Transverse colon (tissue), 4 donors: ENCODE data around the gene RTL5. TPM values are rescaled to one million over a fixed set of nuclear protein-coding genes. Genes with fewer than 3 reads are reported as not detected.
A peak's percentile ranks its signal among the peaks of the same experiment; 100 is the strongest.

Experiments used
- DNase-seq: peaks from one replicate; pipeline ENCODE4 v3.0.0-alpha.2; 2019
- H3K27ac ChIP-seq, 4 donors: fragments of 200-600 bp; sonication (generic); 2 replicates each; pipeline ENCODE4 v1.5.1; 2016 to 2018; ENCODE audit warnings: inconsistent platforms in 4 of 4
- H3K27me3 ChIP-seq: fragments of 200-600 bp; sonication (generic); 2 replicates; pipeline ENCODE4 v1.5.1; 2017; ENCODE audit warnings: inconsistent platforms
- H3K36me3 ChIP-seq, 4 donors: fragments of 200-600 bp; sonication (generic); 2 replicates each; pipeline ENCODE4 v1.5.1; 2017 to 2019; ENCODE audit warnings: inconsistent platforms in 4 of 4
- H3K4me1 ChIP-seq, 4 donors: fragments of 200-600 bp; sonication (generic); 2 replicates each; pipeline ENCODE4 v1.5.1; 2017 to 2020; ENCODE audit warnings: inconsistent platforms in 4 of 4
- H3K4me3 ChIP-seq, 4 donors: fragments of 200-600 bp; sonication (generic); 1 replicate in 1 of 4; 2 replicates in 3 of 4; pipeline versions ENCODE4 v1.5.1 to v1.6.1; 2017 to 2019; ENCODE audit warnings: inconsistent platforms in 4 of 4
- H3K9me3 ChIP-seq, 2 donors: fragments of 200-600 bp; sonication (generic); 2 replicates each; pipeline ENCODE4 v1.5.1; 2017 to 2019; ENCODE audit warnings: inconsistent platforms in 2 of 2
- EP300 ChIP-seq: sonication (generic); formaldehyde crosslinking; IDR thresholded peaks from one replicate; pipeline ENCODE4 v1.6.1; 2017; ENCODE audit warnings: antibody characterized with exemption, low read depth
- POLR2A ChIP-seq: fragments of 450-650 bp; IDR thresholded peaks from one replicate; pipeline ENCODE4 v1.6.1; 2016; ENCODE audit warnings: antibody characterized with exemption, mild to moderate bottlenecking, moderate library complexity
- POLR2AphosphoS5 ChIP-seq, 3 donors: sonication (generic); formaldehyde crosslinking; IDR thresholded peaks; one replicate each; pipeline ENCODE4 v1.6.1; 2016; ENCODE audit warnings: antibody characterized with exemption in 3 of 3
- WGBS, 2 donors: methylation state at CpG; one replicate each; pipeline ENCODE4 v1.1.5; 2018; ENCODE audit warnings: low coverage in 1 of 2; 5-methylcytosine and 5-hydroxymethylcytosine counted together
- in situ Hi-C, 4 donors: fragments of 200-750 bp; cut with MboI; loops; one replicate each; pipeline versions ENCODE4 v1.15.0 to v1.15.1; 2017; ENCODE audit warnings: low sequenced_read_pairs in 3 of 4, low pct_ligation_motif_present in 1 of 4, low pct_unique_long_range_greater_than_20kb in 1 of 4
- intact Hi-C: fragments of 100-400 bp; cut with DNase I; formaldehyde crosslinking; loops from one replicate; pipeline ENCODE4 v1.15.1; 2023; ENCODE audit warnings: low total_unique reads
- total RNA-seq, 4 donors: library from RNA; depleted of rRNA; stranded (reverse); fragments of >200 nt; gene quantifications; one replicate each; pipeline ENCODE4 v1.1.0, GENCODE V29; 2016
- TF ChIP-seq, protein P1 (sequence below), 5 experiments: fragments of 200-600 bp in 3 of 5; fragments of 450-650 bp in 2 of 5; sonication (generic) in 3 of 5; IDR thresholded peaks; 1 replicate in 2 of 5; 2 replicates in 3 of 5; pipeline ENCODE4 v1.5.1; 2016 to 2017; ENCODE audit warnings: antibody characterized with exemption in 5 of 5, inconsistent platforms in 3 of 5, mild to moderate bottlenecking in 2 of 5, moderate library complexity in 1 of 5

RTL5 gene
- total RNA-seq, 4 donors from 2014 or later = 1.3 to 6.0 (median 2.5) TPM

DNA sequence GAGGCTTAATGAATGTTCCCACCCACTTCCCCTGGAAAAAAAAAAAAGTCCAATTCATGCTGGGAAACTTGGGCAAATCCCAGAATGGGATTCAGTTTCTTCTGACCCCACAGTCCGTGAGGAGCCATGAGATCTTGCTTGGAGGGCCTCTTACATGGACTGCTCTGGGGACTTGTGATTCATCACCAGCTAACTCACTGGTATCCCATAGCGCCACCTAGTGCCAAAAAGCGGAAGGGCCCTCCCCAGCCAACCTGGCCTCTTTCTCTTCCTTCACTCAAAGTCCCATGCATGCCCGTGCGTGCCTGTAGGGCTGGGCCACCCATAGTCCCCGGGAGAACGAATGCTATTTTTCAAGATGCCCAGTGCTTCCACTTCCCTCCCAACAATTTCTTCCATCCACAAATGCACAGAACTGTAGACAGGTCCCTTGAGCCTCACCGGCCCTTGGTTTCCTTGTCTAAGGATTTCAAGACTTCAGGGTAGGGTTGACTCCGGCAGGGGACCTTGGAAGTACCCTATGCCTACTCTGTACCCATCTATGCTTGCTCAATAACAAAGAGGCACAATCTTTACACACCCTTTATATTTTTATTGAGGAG is 5.1 kb downstream of the RTL5 start:
- in situ Hi-C loops = loop anchor here (5.0 to 25.0 kb wide), 4 partner anchors 102 to 124 kb away; no protein-coding TSS in a partner anchor
- WGBS, 2 donors = 19% methylated on average over 9 of the region's 9 CpGs; no CpG with 5 or more reads in 1 of the 2 donors
- H3K27me3 ChIP-seq = peaks cover 10% of the 10 kb centered on the region

DNA sequence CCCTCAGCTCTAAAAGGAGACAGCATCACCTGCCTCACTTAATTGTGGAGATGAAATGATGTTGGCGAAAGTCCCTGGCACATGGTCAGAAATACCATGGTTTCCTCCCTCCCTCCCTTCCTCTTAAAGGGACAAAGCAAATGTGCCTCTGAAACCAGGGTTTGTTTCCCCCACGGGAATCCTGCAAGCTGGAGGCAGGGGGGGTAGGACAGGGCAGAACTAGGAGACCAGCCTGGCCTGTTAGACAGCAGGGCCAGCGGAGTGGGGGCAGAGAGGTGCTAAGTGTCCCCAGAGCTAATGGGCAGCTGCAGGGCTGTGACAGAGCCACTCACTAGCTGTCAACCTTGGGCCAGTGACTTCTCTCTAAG is 5.7 kb downstream of the RTL5 start:
- Histone ChIP-seq H3K4me3 (no peak overlapping the region), H3K36me3 (no peaks in the 10 kb centered on the region), H3K4me1 (peaks cover 3 to 28% (median 8%) of the 10 kb centered on the region in 4 donors), H3K27me3 (peaks cover 5% of the 10 kb centered on the region), H3K9me3 (no peaks in the 10 kb centered on the region), H3K27ac (peak overlapping the region; percentile 35 to 63 (median 52))
- no peak for TF ChIP-seq EP300
- TF ChIP-seq, protein P1, sequence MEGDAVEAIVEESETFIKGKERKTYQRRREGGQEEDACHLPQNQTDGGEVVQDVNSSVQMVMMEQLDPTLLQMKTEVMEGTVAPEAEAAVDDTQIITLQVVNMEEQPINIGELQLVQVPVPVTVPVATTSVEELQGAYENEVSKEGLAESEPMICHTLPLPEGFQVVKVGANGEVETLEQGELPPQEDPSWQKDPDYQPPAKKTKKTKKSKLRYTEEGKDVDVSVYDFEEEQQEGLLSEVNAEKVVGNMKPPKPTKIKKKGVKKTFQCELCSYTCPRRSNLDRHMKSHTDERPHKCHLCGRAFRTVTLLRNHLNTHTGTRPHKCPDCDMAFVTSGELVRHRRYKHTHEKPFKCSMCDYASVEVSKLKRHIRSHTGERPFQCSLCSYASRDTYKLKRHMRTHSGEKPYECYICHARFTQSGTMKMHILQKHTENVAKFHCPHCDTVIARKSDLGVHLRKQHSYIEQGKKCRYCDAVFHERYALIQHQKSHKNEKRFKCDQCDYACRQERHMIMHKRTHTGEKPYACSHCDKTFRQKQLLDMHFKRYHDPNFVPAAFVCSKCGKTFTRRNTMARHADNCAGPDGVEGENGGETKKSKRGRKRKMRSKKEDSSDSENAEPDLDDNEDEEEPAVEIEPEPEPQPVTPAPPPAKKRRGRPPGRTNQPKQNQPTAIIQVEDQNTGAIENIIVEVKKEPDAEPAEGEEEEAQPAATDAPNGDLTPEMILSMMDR (IDR thresholded peaks at IDR 0.05) = no peak
- TF ChIP-seq POLR2AphosphoS5 (IDR thresholded peaks at IDR 0.05) = no peak
- no peak for TF ChIP-seq POLR2A
- intact Hi-C loops = no loop called here
- no peak for DNase-seq
- in situ Hi-C loops = loop anchor here (5.0 to 25.0 kb wide), 4 partner anchors 101 to 124 kb away; no protein-coding TSS in a partner anchor
- 49% methylated on average over 3 of the region's 3 CpGs; no CpG with 5 or more reads in 1 of the 2 donors for WGBS, 2 donors

More for the DNA sequence above, 5.1 kb downstream of the RTL5 start:
- peak; percentile 87 for DNase-seq
- H3K27ac ChIP-seq = peak overlapping the region; percentile 35 to 63 (median 52)
- no peak overlapping the region for H3K4me3 ChIP-seq
- no peaks in the 10 kb centered on the region for H3K36me3 ChIP-seq
- intact Hi-C loops = no loop called here
- peaks cover 3 to 24% (median 4%) of the 10 kb centered on the region in 4 donors for H3K4me1 ChIP-seq
- no peak for TF ChIP-seq POLR2A
- TF ChIP-seq, protein P1 (IDR thresholded peaks at IDR 0.05) = peak; percentile 71 to 78 (median 73)
- no peak for TF ChIP-seq POLR2AphosphoS5 (IDR thresholded peaks at IDR 0.05)
- TF ChIP-seq EP300 = no peak
- no peaks in the 10 kb centered on the region for H3K9me3 ChIP-seq

DNA sequence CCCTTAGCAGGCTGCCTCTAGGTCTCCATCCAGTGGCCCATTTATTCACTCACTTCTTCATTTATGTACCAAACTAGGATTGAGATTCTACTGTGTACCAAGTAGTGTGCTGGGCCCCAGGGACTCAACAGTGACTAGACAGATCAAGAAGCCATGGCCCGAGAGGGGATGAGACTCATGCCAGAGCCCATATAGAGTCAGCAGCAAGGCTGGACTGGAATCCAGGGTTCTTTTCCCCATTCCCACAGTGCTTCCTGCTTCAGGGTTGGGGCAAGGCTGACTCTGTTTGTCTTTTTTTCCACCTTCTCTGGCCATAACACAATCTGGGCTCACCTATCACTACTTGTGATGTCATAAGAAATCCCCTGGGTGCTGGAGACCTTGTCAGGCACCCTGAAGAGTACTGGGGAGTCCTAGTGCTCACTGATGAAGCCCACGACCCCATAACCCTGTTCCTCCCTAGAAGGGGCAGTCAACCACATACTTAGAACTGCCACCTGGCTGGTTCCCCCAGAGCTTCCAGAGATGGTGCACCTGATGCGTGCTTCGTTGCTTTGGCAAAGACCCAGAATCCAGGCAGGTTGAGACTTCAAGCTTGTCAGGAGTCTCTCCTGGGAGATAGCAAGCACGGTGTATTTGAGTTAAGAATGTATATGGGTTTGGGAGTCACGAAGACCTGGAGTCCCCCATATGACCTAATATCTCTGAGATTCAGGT is 6.2 kb downstream of the RTL5 start:
- peak overlapping the region; percentile 35 to 63 (median 52) for H3K27ac ChIP-seq
- peaks cover under 1% of the 10 kb centered on the region for H3K27me3 ChIP-seq
- TF ChIP-seq POLR2A = no peak
- no peak for TF ChIP-seq EP300
- no peak for TF ChIP-seq POLR2AphosphoS5 (IDR thresholded peaks at IDR 0.05)
- TF ChIP-seq, protein P1 (IDR thresholded peaks at IDR 0.05) = no peak
- H3K36me3 ChIP-seq = no peaks in the 10 kb centered on the region
- H3K4me3 ChIP-seq = no peak overlapping the region
- WGBS, 2 donors = 43% methylated on average over 6 of the region's 6 CpGs; no CpG with 5 or more reads in 1 of the 2 donors
- peaks cover 3 to 33% (median 12%) of the 10 kb centered on the region in 4 donors for H3K4me1 ChIP-seq
- no peaks in the 10 kb centered on the region for H3K9me3 ChIP-seq
- DNase-seq = no peak
- intact Hi-C loops = no loop called here
- in situ Hi-C loops = loop anchor here (5.0 to 25.0 kb wide), 4 partner anchors 101 to 123 kb away; no protein-coding TSS in a partner anchor

DNA sequence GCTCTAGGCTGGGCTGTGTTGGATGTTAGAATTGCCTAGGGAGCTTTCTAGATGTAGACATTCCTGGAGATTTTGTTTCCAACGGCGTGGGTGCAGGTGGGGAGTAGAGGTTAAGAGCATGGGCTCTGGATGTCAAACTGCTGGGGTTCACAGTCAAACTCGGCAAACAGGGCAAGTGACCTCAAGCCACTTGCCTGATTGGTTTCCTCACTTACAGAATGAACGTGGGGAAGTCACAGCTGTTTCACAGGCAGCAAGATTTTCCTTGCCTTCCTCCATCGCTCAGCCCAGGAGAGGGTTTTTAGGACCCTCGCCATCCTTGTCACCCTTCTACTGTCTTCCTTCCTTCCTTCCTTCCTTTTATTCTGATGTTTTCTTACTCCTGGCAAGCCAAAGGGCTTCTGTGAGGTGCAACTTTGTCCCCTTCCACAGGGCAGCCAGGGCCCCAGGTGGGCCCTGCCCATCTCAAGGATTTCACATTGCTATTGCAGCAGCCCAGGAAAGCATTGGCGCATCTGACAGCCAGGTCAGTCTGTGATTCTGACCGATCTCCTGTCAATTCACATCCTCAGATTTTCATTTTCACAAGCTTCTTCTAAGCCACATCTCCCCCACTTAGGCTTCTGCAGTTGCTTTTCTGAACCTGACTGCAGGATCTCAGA is 7.0 kb downstream of the RTL5 start:
- no peak for TF ChIP-seq EP300
- no peak for TF ChIP-seq POLR2AphosphoS5 (IDR thresholded peaks at IDR 0.05)
- no peak for TF ChIP-seq POLR2A
- TF ChIP-seq, protein P1 (IDR thresholded peaks at IDR 0.05) = no peak
- H3K4me3 ChIP-seq = no peak overlapping the region
- H3K9me3 ChIP-seq = no peaks in the 10 kb centered on the region
- peak overlapping the region; percentile 22 to 76 (median 54) for H3K27ac ChIP-seq
- peaks cover 3 to 35% (median 12%) of the 10 kb centered on the region in 4 donors for H3K4me1 ChIP-seq
- DNase-seq = no peak
- no peaks in the 10 kb centered on the region for H3K36me3 ChIP-seq
- in situ Hi-C loops = loop anchor here (5.0 to 25.0 kb wide), 4 partner anchors 100 to 122 kb away; no protein-coding TSS in a partner anchor
- no peaks in the 10 kb centered on the region for H3K27me3 ChIP-seq
- 40 to 70% methylated on average over 1 to 8 of the region's 8 CpGs for WGBS, 2 donors
- intact Hi-C loops = no loop called here
